ENCODE results near the gene FHOD3. TPM values are rescaled to one million over a fixed set of nuclear protein-coding genes. Genes with fewer than 3 reads are reported as not detected.
A peak's percentile ranks its signal among the peaks of the same experiment; 100 is the strongest.

FHOD3 gene
- total and polyA plus RNA-seq, 11 donors = 109 to 532 (median 262) TPM

DNA sequence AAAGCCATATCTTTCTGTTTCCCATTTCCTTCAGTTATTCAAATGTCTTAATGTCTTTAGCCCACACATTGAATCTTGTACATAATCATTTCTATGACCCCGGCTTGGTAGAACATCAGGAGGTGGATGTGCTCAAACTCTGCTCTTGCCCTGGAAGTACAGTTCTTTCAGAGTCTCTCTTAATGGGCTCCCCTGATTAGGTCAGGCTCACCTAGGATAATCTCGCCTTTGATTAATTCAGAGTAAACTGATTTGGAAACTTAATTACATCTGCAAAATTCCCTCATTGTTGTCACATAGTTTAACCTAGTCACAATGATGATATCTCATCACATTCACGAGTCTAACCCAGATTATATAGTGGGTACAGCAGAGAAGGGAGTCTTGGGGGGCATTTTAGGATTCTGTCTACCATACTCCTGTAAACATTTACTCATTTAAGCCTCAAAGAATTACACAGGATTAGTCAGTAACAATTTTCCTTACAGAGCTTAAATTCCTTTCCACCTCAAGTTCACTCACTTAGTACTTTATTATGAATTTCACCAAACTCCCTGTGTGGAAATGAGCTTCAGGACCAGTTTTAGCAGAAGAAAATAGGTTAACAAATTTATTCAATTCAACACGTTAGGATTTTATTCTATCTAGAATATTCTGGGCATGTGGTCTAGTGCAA lies 135.5 kb downstream of the FHOD3 start:
- Histone ChIP-seq H3K36me3 (no peaks in the 10 kb centered on the region), H3K9me3 (no peaks in the 10 kb centered on the region), H3K27me3 (no peaks in the 10 kb centered on the region), H3K27ac (peak overlapping the region in 1 of 12 donors; percentile 15), H3K4me1 (peaks cover 0 to 37% (median 7%) of the 10 kb centered on the region in 12 donors), H3K4me3 (no peak overlapping the region)
- WGBS, 4 donors = 66 to 75% (median 73%) methylated on average over 4 of the region's 4 CpGs
- DNase-seq (no peak), ATAC-seq (no peak)
- intact Hi-C loops (cut with DNase I) = no loop called here
- TF ChIP-seq, protein P1, sequence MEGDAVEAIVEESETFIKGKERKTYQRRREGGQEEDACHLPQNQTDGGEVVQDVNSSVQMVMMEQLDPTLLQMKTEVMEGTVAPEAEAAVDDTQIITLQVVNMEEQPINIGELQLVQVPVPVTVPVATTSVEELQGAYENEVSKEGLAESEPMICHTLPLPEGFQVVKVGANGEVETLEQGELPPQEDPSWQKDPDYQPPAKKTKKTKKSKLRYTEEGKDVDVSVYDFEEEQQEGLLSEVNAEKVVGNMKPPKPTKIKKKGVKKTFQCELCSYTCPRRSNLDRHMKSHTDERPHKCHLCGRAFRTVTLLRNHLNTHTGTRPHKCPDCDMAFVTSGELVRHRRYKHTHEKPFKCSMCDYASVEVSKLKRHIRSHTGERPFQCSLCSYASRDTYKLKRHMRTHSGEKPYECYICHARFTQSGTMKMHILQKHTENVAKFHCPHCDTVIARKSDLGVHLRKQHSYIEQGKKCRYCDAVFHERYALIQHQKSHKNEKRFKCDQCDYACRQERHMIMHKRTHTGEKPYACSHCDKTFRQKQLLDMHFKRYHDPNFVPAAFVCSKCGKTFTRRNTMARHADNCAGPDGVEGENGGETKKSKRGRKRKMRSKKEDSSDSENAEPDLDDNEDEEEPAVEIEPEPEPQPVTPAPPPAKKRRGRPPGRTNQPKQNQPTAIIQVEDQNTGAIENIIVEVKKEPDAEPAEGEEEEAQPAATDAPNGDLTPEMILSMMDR (IDR thresholded peaks at IDR 0.05) = no peak
- no peak for TF ChIP-seq POLR2A (IDR thresholded peaks at IDR 0.05)

DNA sequence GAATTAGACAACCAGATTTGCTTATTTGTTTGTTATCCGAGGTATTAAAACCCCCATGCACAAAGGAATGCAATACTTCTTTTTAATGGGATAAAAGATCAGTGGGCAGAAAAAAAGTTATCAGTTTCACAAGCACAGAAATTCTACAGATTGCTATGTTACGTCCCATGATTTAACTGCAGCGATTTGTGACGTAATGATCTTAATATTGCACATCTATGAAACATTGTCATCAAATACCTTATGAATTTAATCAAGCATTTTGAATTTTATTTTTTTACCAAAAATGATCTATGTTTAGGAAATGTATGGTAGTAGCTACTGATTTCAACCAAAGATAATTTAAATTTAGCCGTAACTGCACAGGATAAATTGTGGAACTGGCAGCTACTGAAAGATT lies 138.9 kb downstream of the FHOD3 start:
- Histone ChIP-seq H3K27me3 (no peaks in the 10 kb centered on the region), H3K27ac (no peak overlapping the region), H3K4me1 (peaks cover 0 to 47% (median 21%) of the 10 kb centered on the region in 12 donors), H3K36me3 (no peaks in the 10 kb centered on the region), H3K4me3 (no peak overlapping the region), H3K9me3 (no peaks in the 10 kb centered on the region)
- ATAC-seq (no peak), DNase-seq (no peak)
- intact Hi-C loops (cut with DNase I) = no loop called here
- WGBS, 4 donors = 75 to 81% (median 80%) methylated on average over 5 of the region's 5 CpGs
- no peak for TF ChIP-seq POLR2A (IDR thresholded peaks at IDR 0.05)
- TF ChIP-seq, protein P1 (IDR thresholded peaks at IDR 0.05) = no peak

GRCh38 chr18:36440614-36441013 lies 143.1 kb downstream of the FHOD3 start:
- ATAC-seq (peak in 1 of 4 donors; percentile 54), DNase-seq (no peak)
- H3K36me3 ChIP-seq = no peaks in the 10 kb centered on the region
- H3K27me3 ChIP-seq = no peaks in the 10 kb centered on the region
- H3K4me1 ChIP-seq = peaks cover 3 to 69% (median 27%) of the 10 kb centered on the region in 12 donors
- H3K27ac ChIP-seq = peak overlapping the region in 11 of 12 donors; percentile 1 to 77 (median 67)
- intact Hi-C loops (cut with DNase I) = loop anchor here in 1 of 10 donors (10.0 kb wide), 1 partner anchor 64 kb away; no protein-coding TSS in a partner anchor
- WGBS, 4 donors = 41 to 61% (median 47%) methylated on average over 2 of the region's 2 CpGs
- no peaks in the 10 kb centered on the region for H3K9me3 ChIP-seq
- TF ChIP-seq, protein P1 (IDR thresholded peaks at IDR 0.05) = no peak
- TF ChIP-seq POLR2A (IDR thresholded peaks at IDR 0.05) = no peak
- no peak overlapping the region for H3K4me3 ChIP-seq

DNA sequence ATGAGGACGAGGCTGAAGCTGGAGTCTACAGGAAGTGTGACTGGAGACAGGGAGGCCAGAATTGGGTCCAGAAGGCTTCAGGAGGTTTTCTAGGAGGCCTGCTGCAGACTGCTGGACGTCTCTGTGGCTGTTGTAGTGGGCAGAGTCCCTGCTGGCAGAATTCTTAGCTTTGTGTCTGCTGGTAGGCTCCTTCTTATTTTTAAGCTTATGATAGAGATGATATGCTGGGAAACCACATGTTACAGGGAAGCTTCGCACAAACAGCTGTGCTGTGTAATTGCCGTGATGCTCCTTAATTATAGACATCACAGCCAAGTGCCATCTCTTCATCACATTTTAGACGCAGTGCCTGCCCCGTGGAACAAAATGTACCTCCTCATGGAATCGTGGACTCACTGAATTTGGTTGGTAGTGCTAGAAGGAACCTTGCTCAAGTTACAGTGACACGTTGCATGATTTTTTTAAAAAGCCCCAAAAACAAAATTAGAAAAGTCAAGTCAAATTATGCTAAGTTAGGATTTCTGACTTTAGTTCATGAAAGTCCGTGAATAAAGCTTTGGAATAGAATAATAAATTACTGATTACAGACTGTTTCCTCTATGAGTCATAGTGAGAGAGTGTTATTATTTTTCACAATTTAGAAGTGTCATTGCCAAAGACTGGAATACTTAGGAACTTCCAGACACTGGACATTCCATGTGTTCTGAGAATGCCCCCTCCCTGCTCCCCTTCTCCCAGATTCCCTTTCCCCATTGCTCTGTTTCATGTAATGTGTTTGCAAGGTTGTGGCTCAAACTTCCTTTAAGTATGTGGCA lies 144.1 kb downstream of the FHOD3 start:
- no peak for TF ChIP-seq POLR2A (IDR thresholded peaks at IDR 0.05)
- TF ChIP-seq, protein P1 (IDR thresholded peaks at IDR 0.05) = no peak
- Histone ChIP-seq H3K27me3 (no peaks in the 10 kb centered on the region), H3K36me3 (no peaks in the 10 kb centered on the region), H3K4me3 (peak overlapping the region in 2 of 12 donors; percentile 1 to 8), H3K9me3 (no peaks in the 10 kb centered on the region), H3K4me1 (peaks cover 3 to 69% (median 34%) of the 10 kb centered on the region in 12 donors), H3K27ac (peak overlapping the region; percentile 24 to 77 (median 66))
- DNase-seq (no peak), ATAC-seq (peak; percentile 27 to 62 (median 36))
- intact Hi-C loops (cut with DNase I) = loop anchor here in 1 of 10 donors (10.0 kb wide), 1 partner anchor 63 kb away; no protein-coding TSS in a partner anchor
- 24 to 29% (median 26%) methylated on average over 9 of the region's 9 CpGs for WGBS, 4 donors
